A375 (cell line): ENCODE measurements around the gene TRPC3. TPM values are rescaled to one million over a fixed set of nuclear protein-coding genes. Genes with fewer than 3 reads are reported as not detected.

ENCODE experiments used
- total RNA-seq: library from RNA; depleted of rRNA; stranded (reverse); fragments of >200 nt; shearing (Covaris generic); gene quantifications from 2 replicates; pipeline ENCODE4 v1.2.3, GENCODE V29; 2014; rRNA removed

Gene TRPC3
- total RNA-seq = 0.64 and 1.4 TPM in 2 replicates

DNA sequence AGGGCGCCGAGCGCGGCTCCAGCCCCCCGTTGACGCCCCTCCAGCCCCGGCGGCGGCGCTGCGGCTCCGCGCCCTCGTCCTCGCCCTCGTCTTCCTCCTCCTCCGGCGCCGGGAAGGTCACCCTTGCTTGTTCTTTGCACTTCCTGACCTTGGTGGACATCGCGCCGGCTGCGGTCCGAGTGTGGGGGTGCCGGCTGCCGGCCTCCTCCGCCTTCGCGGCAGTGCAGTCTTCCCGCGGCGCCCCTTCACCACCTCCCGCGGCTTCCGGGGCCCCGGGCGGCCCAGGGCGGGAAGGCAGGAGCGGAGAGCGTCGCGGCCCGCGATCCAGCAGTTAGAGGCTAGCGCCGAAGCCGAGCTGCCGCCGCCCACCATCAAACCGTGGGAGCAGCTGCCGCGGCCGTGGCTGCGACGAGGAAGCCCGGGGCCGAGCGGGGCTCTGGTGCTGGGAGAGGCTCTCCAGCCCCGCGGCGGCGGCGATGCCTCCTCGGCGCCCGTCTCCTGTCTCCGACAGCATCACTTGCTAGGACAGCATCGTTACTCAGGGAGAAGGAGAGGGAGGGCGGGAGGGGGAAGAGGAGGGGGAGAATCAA, at the start of gene TRPC3:
TSS of gene TRPC3 (minus strand) at position 540 of the 590 bp plus-strand sequence. CDS start at position 160, 380 bp downstream.

DNA sequence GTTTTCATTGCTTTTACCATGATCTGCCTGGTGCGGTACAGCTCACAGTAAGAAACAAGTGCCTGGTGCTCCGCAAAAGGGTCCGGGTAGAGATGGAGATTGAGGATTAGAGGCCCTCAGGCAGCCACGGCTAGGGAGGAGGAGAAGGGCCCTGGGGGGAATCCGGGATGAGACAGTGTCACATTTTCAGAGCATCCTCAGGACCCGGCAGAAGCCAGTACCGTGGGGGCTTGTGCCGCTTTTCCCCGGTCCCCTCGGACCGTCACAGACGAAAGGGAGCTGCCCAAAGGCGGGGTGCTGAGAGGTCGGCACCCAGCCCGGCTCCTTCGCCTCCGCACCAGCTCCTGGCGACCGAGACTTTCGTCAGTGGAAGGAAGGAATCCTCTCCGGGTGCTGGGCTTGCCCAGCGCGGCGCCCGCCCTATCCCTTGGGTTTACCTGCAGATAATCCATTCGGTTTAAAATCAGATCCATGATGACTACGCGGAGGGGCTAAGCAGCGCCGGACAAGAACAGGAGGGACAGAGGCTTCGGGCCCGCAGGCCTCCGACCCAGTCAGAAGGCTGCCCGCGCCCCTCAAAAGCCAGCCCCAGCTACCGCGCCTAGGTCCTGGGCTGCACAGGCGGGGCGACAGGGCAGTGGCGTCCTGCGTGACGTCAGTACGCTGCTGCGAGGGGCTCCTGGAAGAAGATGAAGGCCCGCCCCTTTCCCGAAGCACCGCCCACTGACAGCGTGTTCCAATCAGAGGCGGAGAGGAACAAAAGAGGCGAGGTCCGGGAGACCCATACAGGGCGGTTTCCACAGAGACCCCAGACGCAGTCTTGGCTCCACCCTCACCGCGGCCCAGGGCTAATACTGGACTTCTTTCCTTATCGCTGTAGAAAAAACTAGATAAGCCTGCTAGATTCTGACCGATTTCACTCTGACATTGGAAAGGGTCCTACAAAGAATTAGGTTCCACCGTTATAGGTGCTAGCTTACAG, 81.7 kb downstream of the TRPC3 start, which contains the start of gene BBS7:
TSS of gene BBS7 (minus strand) at position 634 of the 982 bp plus-strand sequence. CDS start at position 473, 161 bp downstream.

Other genes with a start within 250 kb of the TRPC3 start
- not detected in 2 replicates for gene SMIM43, start 186.9 kb downstream of the TRPC3 start, total RNA-seq
- gene EXOSC9, start 150.7 kb downstream of the TRPC3 start, total RNA-seq = 52.2 and 55.3 TPM in 2 replicates
- gene CCNA2, start 128.2 kb downstream of the TRPC3 start, total RNA-seq = 63.8 and 66.1 TPM in 2 replicates
- gene BBS7, start 81.6 kb downstream of the TRPC3 start, total RNA-seq = 9.2 and 10.7 TPM in 2 replicates
- gene BLTP1, start 200.3 kb upstream of the TRPC3 start, total RNA-seq = 12.3 and 17.4 TPM in 2 replicates